HepG2 (cell line): ENCODE results near the gene GPR107. TPM values are rescaled to one million over a fixed set of nuclear protein-coding genes. Genes with fewer than 3 reads are reported as not detected.

Source experiments
- GABPA ChIP-seq, 2 experiments: IDR thresholded peaks; 2 replicates each; pipeline ENCODE4 v1.6.1; 2011 to 2016; ENCODE audit warnings: low read depth in 2 of 2, low read length in 1 of 2, missing biosample characterization in 1 of 2, missing genetic modification characterization in 1 of 2
- GATA4 ChIP-seq: sonication (generic); IDR thresholded peaks from 2 replicates; pipeline ENCODE4 v1.6.1; 2016; ENCODE audit warnings: antibody characterized with exemption, low read depth, borderline replicate concordance
- HBP1 ChIP-seq: IDR thresholded peaks from 2 replicates; pipeline ENCODE4 v1.6.1; 2016; ENCODE audit warnings: low read depth, control low read depth
- KDM4B ChIP-seq: sonication (generic); formaldehyde crosslinking; IDR thresholded peaks from 2 replicates; pipeline ENCODE4 v1.4.0; 2020; ENCODE audit warnings: missing genetic modification reagents
- PHF21A ChIP-seq: sonication (generic); formaldehyde crosslinking; IDR thresholded peaks from 2 replicates; pipeline ENCODE4 v1.5.0; 2020; ENCODE audit warnings: mild to moderate bottlenecking, missing genetic modification reagents
- SMAD9 ChIP-seq: sonication (generic); formaldehyde crosslinking; IDR thresholded peaks from 2 replicates; pipeline ENCODE4 v1.5.1; 2020; ENCODE audit warnings: mild to moderate bottlenecking, missing genetic modification reagents
- ZKSCAN5 ChIP-seq: sonication (generic); formaldehyde crosslinking; IDR thresholded peaks from 2 replicates; pipeline ENCODE4 v1.5.1; 2020; ENCODE audit warnings: mild to moderate bottlenecking, missing genetic modification reagents
- ZNF224 ChIP-seq: sonication (generic); formaldehyde crosslinking; IDR thresholded peaks from 2 replicates; pipeline ENCODE4 v1.5.0; 2020; ENCODE audit warnings: mild to moderate bottlenecking, missing genetic modification reagents
- ZNF501 ChIP-seq: sonication (generic); formaldehyde crosslinking; IDR thresholded peaks from 2 replicates; pipeline ENCODE4 v1.5.1; 2020; ENCODE audit warnings: mild to moderate bottlenecking, moderate library complexity, missing genetic modification reagents
- polyA plus RNA-seq, 8 experiments: library from polyadenylated mRNA; depleted of rRNA in 3 of 8; stranded (reverse) in 7 of 8; unstranded in 1 of 8; fragments of >200 nt; fragmentation: Illumina TruSeq in 4 of 8; extraction: Trizol in 4 of 8; gene quantifications; 2 replicates each; pipeline versions ENCODE4 v1.2.1 to v1.2.3, GENCODE V29; 2011 to 2016; ENCODE audit warnings: low read depth in 4 of 8, missing spikeins in 1 of 8, mixed read lengths in 1 of 8; ENCODE audit not compliant: insufficient read depth in 1 of 8
- total RNA-seq, 5 experiments: library from RNA; depleted of rRNA; stranded (reverse); fragments of >200 nt; fragmentation: Illumina TruSeq; extraction: Trizol; gene quantifications; 2 replicates each; pipeline ENCODE4 v1.2.3, GENCODE V29; 2016; ENCODE audit warnings: low read depth in 1 of 5
- TF ChIP-seq, protein P1 (sequence below): sonication (generic); formaldehyde crosslinking; IDR thresholded peaks from one replicate; pipeline ENCODE4 v1.5.1; 2020; ENCODE audit warnings: mild to moderate bottlenecking, missing genetic modification reagents; ENCODE audit errors: not compliant biosample characterization
- TF ChIP-seq, protein P2 (sequence below): sonication (generic); formaldehyde crosslinking; conservative IDR thresholded peaks from 2 replicates; pipeline ENCODE4 v1.8.0; 2022; ENCODE audit warnings: missing genetic modification reagents
- TF ChIP-seq, protein P3 (sequence below): sonication (generic); formaldehyde crosslinking; IDR thresholded peaks from 2 replicates; pipeline ENCODE4 v1.8.0; 2022; ENCODE audit warnings: missing genetic modification reagents, low read depth, mild to moderate bottlenecking, borderline replicate concordance

GPR107 gene
- total and polyA plus RNA-seq, 2 of the 13 experiments (the other 11 are each of a cell fraction or from before 2014, with no cell fraction given): 22.5 to 24.4 TPM

DNA sequence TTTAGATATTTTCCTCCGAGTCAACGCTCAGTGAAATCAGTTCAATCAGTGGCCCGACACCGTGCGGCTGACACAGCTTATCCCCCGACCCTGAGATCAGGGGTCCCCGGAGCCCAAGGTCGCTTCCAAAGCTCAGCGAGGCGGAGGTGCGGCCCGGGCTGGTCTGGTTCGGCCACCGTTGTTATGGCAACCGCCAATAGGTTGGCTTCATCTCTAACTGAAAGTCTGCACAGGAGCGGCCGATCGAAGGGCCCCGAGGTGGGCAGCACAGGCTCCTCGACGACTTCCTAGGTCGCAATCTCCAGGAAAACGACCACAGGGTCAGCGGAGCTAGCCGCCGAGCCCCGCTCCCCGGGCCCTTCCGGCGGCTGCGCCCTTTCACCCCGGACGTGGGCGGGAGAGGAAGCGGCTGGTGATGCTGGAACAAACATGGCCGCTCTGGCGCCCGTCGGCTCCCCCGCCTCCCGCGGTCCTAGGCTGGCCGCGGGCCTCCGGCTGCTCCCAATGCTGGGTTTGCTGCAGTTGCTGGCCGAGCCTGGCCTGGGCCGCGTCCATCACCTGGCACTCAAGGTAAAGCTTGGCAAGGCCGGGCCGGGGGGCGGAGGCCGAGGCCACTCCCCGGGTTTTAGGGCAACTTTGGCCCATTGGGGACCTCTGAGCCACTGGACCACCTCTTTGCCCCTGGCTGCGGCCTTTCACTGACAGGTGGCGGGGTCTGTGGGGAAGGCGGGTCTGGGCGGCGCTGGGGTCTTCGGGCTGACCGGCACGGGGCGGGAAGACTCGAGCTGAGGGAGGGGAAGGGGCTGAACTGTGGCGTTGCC lies at the start of gene GPR107 (continued):
- TF ChIP-seq, protein P1, sequence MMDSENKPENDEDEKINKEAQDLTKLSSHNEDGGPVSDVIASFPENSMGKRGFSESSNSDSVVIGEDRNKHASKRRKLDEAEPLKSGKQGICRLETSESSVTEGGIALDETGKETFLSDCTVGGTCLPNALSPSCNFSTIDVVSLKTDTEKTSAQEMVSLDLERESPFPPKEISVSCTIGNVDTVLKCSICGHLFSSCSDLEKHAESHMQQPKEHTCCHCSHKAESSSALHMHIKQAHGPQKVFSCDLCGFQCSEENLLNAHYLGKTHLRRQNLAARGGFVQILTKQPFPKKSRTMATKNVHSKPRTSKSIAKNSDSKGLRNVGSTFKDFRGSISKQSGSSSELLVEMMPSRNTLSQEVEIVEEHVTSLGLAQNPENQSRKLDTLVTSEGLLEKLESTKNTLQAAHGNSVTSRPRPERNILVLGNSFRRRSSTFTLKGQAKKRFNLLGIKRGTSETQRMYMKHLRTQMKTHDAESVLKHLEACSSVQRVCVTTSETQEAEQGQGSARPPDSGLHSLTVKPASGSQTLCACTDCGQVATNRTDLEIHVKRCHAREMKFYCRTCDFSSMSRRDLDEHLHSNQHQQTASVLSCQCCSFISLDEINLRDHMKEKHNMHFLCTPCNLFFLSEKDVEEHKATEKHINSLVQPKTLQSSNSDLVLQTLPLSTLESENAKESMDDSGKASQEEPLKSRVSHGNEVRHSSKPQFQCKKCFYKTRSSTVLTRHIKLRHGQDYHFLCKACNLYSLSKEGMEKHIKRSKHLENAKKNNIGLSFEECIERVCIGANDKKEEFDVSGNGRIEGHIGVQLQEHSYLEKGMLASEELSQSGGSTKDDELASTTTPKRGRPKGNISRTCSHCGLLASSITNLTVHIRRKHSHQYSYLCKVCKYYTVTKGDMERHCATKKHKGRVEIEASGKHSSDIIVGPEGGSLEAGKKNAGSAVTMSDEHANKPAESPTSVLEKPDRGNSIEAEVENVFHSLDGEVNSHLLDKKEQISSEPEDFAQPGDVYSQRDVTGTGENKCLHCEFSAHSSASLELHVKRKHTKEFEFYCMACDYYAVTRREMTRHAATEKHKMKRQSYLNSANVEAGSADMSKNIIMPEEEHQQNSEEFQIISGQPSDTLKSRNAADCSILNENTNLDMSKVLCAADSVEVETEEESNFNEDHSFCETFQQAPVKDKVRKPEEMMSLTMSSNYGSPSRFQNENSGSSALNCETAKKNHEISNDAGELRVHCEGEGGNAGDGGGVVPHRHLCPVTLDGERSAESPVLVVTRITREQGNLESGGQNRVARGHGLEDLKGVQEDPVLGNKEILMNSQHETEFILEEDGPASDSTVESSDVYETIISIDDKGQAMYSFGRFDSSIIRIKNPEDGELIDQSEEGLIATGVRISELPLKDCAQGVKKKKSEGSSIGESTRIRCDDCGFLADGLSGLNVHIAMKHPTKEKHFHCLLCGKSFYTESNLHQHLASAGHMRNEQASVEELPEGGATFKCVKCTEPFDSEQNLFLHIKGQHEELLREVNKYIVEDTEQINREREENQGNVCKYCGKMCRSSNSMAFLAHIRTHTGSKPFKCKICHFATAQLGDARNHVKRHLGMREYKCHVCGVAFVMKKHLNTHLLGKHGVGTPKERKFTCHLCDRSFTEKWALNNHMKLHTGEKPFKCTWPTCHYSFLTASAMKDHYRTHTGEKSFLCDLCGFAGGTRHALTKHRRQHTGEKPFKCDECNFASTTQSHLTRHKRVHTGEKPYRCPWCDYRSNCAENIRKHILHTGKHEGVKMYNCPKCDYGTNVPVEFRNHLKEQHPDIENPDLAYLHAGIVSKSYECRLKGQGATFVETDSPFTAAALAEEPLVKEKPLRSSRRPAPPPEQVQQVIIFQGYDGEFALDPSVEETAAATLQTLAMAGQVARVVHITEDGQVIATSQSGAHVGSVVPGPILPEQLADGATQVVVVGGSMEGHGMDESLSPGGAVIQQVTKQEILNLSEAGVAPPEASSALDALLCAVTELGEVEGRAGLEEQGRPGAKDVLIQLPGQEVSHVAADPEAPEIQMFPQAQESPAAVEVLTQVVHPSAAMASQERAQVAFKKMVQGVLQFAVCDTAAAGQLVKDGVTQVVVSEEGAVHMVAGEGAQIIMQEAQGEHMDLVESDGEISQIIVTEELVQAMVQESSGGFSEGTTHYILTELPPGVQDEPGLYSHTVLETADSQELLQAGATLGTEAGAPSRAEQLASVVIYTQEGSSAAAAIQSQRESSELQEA: peak; percentile 72
- peak; percentile 84 for TF ChIP-seq GABPA (IDR thresholded peaks at IDR 0.05; ENCODE audit: low read depth, low read length)
- peak; percentile 91 for TF ChIP-seq GABPA (CRISPR knock-in tag; IDR thresholded peaks at IDR 0.05; ENCODE audit: low read depth)
- 0 out of 2 replicates have a peak, but pooled peaks have one; percentile 72 for TF ChIP-seq ZNF224 (CRISPR knock-in tag)
- TF ChIP-seq KDM4B (CRISPR knock-in tag): no peak; the same call in 1 of the 2 replicates
- no peak for TF ChIP-seq PHF21A (CRISPR knock-in tag)
- TF ChIP-seq ZNF501 (CRISPR knock-in tag): peak; percentile 85
- no peak for TF ChIP-seq HBP1 (CRISPR knock-in tag)
- peak; percentile 46; the same call in 1 of the 2 replicates for TF ChIP-seq GATA4
- no peak for TF ChIP-seq ZKSCAN5
- no peak for TF ChIP-seq SMAD9 (CRISPR knock-in tag)
- TF ChIP-seq, protein P2, sequence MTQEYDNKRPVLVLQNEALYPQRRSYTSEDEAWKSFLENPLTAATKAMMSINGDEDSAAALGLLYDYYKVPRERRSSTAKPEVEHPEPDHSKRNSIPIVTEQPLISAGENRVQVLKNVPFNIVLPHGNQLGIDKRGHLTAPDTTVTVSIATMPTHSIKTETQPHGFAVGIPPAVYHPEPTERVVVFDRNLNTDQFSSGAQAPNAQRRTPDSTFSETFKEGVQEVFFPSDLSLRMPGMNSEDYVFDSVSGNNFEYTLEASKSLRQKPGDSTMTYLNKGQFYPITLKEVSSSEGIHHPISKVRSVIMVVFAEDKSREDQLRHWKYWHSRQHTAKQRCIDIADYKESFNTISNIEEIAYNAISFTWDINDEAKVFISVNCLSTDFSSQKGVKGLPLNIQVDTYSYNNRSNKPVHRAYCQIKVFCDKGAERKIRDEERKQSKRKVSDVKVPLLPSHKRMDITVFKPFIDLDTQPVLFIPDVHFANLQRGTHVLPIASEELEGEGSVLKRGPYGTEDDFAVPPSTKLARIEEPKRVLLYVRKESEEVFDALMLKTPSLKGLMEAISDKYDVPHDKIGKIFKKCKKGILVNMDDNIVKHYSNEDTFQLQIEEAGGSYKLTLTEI: no peak
- TF ChIP-seq, protein P3, sequence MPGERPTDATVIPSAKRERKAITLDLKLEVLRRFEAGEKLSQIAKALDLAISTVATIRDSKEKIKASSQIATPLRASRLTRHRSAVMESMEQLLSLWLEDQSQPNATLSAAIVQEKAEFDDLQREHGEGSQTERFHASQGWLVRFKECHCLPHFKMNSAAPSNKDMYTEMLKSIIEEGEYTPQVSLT (CRISPR knock-in tag): no peak
